Measurements from ENCODE around the gene GNA15. TPM values are rescaled to one million over a fixed set of nuclear protein-coding genes. Genes with fewer than 3 reads are reported as not detected.

The GNA15 gene
- total RNA-seq, 2 experiments from 2014 or later, result 44.1 to 45.5 TPM

DNA sequence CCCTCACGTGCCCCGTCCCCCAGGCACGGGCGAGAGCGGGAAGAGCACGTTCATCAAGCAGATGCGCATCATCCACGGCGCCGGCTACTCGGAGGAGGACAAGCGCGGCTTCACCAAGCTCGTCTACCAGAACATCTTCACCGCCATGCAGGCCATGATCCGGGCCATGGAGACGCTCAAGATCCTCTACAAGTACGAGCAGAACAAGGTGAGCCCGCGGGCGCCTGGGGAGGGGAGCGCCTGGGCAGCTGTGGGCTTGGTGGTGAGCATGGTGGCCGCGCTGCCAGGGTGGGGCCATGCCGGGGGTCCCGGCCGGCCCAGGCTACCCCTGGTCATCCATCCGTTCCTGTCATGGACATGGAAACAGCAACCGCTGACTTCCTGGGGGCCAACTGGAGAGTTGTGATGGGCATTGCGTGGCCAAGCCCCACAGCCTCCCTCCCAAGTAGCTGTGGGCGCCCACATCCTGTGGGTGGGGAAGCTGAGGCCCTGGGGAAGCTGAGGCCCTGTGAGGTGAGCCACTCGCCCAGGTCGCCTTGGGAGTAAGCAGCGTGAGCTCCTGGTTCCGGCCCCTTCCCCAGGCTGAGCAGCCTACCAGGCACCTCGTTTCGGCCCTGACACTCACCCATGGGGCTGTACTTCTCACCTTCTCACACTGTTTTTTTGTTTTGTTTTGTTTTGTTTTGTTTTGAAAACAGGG, 25.6 kb upstream of the GNA15 start:
- H3K27ac Mint-ChIP-seq, result no peak overlapping the region
- no peak overlapping the region for H3K4me3 Mint-ChIP-seq
- TF ChIP-seq, protein P1, sequence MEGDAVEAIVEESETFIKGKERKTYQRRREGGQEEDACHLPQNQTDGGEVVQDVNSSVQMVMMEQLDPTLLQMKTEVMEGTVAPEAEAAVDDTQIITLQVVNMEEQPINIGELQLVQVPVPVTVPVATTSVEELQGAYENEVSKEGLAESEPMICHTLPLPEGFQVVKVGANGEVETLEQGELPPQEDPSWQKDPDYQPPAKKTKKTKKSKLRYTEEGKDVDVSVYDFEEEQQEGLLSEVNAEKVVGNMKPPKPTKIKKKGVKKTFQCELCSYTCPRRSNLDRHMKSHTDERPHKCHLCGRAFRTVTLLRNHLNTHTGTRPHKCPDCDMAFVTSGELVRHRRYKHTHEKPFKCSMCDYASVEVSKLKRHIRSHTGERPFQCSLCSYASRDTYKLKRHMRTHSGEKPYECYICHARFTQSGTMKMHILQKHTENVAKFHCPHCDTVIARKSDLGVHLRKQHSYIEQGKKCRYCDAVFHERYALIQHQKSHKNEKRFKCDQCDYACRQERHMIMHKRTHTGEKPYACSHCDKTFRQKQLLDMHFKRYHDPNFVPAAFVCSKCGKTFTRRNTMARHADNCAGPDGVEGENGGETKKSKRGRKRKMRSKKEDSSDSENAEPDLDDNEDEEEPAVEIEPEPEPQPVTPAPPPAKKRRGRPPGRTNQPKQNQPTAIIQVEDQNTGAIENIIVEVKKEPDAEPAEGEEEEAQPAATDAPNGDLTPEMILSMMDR (IDR thresholded peaks at IDR 0.05), result no peak
- H3K27me3 Mint-ChIP-seq, result no peaks in the 10 kb centered on the region
- intact Hi-C loops (cut with micrococcal nuclease), result no loop called here
- H3K9me3 Mint-ChIP-seq, result no peaks in the 10 kb centered on the region
- DNase-seq, result no peak
- ChIA-PET POLR2A (no interaction called here), CTCF (interaction anchor here (0.6 to 11.9 kb wide), 8 partner anchors 16 to 391 kb away, joined by 3 to 179 read pairs (median 10); no protein-coding TSS in a partner anchor)
- H3K4me1 Mint-ChIP-seq (ENCODE audit: low read depth), result peaks cover 4% of the 10 kb centered on the region
- ATAC-seq, result no peak
- H3K36me3 Mint-ChIP-seq (ENCODE audit: low read depth), result no peaks in the 10 kb centered on the region

DNA sequence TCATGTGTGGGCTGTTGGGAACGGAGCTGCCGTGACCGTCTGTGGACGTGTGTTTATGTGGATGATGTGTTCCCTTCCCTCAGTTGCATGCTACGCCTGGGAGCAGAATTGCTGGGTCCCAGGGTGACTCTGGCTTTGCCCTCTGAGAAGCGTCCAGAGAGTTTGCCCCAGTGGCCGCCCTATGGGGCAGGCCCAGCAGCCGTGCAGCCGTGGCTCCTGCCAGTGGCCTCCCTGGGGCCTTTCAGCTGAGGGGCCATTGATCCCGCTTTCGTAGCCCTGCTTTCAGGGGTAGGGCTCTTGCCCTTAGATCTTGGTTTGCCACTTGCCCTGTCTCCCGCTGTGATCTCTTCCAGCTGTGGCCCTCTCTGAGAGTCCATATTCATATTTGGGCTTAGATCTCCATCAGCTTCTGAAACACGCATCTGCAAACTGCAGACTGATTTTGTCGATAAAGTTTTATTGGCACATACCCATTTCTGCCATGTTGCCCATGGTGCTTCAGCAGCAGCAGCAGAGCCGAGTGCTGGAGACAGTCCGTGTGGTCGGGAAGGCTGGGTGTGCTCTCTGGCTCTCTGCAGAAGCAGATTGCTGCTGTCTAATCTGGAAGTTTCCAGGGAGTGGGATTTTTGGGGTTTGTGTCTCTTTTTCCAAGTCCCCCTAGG, 24.1 kb upstream of the GNA15 start:
- DNase-seq (no peak), ATAC-seq (no peak)
- Mint-ChIP-seq H3K4me1 (ENCODE audit: low read depth) (peaks cover 4% of the 10 kb centered on the region), H3K27me3 (no peaks in the 10 kb centered on the region), H3K27ac (no peak overlapping the region), H3K36me3 (ENCODE audit: low read depth) (no peaks in the 10 kb centered on the region), H3K9me3 (no peaks in the 10 kb centered on the region), H3K4me3 (no peak overlapping the region)
- POLR2A ChIA-PET, result no interaction called here
- CTCF ChIA-PET, result interaction anchor here (11.9 kb wide), 1 partner anchor 34 kb away, joined by 179 read pairs; no protein-coding TSS in a partner anchor
- intact Hi-C loops (cut with micrococcal nuclease), result no loop called here
- TF ChIP-seq, protein P1 (IDR thresholded peaks at IDR 0.05), result no peak

DNA sequence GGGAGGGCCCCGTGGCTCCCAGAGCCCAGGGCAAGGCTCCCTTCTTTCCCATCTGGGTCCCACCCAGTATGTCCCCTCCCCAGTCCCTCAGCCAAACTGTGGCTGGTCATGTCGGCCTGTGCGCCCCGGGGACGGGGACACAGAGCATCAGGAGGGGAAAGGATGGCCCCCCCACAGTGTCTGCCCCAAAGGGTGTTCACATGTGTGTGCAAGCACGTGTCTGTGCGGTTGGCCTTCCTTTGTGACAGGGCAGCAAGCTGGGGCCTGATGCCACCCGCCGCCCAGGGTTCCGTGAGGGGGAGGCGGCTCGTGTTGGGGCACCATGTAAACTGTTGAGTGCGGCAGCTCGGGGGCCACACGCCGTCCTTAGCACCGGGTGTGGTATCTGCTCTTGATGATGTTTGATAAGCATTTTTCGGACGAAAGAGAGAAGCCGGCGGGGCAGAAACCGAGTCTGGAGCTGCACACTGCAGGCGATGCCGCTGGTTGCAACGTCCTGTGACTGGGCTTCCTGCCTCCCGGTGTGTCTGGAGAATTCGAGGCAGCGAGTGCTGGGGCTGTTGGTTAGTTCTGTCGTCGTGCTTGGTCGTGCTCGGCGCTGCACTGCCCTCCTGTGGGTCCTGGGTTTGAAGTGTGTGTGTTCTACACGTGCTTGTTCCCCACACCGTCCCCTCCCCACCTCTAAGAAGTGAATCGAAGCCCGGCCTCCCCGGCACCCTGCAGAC, 23.3 kb upstream of the GNA15 start:
- Mint-ChIP-seq H3K4me1 (ENCODE audit: low read depth) (peaks cover 4% of the 10 kb centered on the region), H3K4me3 (no peak overlapping the region), H3K27ac (no peak overlapping the region), H3K36me3 (ENCODE audit: low read depth) (no peaks in the 10 kb centered on the region), H3K27me3 (no peaks in the 10 kb centered on the region), H3K9me3 (no peaks in the 10 kb centered on the region)
- no peak for ATAC-seq
- intact Hi-C loops (cut with micrococcal nuclease), result no loop called here
- CTCF ChIA-PET, result interaction anchor here (0.7 kb wide), 1 partner anchor 9 kb away, joined by 3 read pairs; no protein-coding TSS in a partner anchor
- TF ChIP-seq, protein P1 (IDR thresholded peaks at IDR 0.05), result no peak
- DNase-seq, result no peak
- POLR2A ChIA-PET, result no interaction called here

DNA sequence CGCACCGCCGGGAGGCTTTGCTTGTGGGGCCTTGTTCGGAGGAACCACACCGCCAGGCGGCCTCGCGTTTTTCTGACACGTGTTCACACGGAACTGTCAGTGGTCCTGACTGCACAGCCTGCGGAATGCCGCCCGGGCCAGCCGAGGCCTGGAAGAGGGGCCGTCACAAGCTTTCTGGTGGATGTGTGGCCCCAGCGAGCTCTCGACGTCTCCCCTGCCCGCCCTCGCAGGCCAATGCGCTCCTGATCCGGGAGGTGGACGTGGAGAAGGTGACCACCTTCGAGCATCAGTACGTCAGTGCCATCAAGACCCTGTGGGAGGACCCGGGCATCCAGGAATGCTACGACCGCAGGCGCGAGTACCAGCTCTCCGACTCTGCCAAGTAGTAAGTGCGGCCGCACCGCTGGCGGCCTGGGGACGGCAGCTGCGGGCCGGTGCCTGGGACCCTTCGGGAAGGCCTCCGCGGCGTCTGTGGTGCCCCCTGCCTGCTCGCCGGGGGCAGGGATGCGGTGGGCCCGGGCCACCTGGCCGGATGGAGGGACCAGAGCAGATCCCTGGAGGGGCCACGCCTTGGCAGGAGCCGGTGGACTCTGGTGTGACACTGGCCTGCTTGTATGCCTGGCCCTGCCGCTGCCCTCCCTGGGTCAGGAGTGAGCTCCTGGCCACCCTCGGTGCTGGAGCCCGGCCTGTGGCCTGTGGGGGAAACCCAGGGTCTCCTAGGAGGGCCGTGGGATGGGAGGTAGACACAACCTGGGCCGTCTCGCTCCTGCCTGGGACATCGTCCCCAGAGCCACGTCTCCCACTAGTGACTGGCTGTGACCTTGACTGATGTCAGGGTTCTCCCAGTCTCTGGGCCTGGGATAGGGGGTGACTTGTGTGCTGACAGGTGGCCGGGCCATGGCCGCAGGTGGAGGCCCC, 22.5 kb upstream of the GNA15 start:
- no peaks in the 10 kb centered on the region for H3K36me3 Mint-ChIP-seq (ENCODE audit: low read depth)
- TF ChIP-seq, protein P1 (IDR thresholded peaks at IDR 0.05), result no peak
- H3K9me3 Mint-ChIP-seq, result no peaks in the 10 kb centered on the region
- POLR2A ChIA-PET, result no interaction called here
- peaks cover 4% of the 10 kb centered on the region for H3K4me1 Mint-ChIP-seq (ENCODE audit: low read depth)
- CTCF ChIA-PET, result interaction anchor here (0.7 kb wide), 1 partner anchor 9 kb away, joined by 3 read pairs; no protein-coding TSS in a partner anchor
- no peak overlapping the region for H3K27ac Mint-ChIP-seq
- no peak for ATAC-seq
- H3K27me3 Mint-ChIP-seq, result no peaks in the 10 kb centered on the region
- no peak overlapping the region for H3K4me3 Mint-ChIP-seq
- DNase-seq, result no peak
- intact Hi-C loops (cut with micrococcal nuclease), result no loop called here
